ENCODE data around the gene TET3.
A peak's percentile ranks its signal among the peaks of the same experiment; 100 is the strongest.

TET3 gene

DNA sequence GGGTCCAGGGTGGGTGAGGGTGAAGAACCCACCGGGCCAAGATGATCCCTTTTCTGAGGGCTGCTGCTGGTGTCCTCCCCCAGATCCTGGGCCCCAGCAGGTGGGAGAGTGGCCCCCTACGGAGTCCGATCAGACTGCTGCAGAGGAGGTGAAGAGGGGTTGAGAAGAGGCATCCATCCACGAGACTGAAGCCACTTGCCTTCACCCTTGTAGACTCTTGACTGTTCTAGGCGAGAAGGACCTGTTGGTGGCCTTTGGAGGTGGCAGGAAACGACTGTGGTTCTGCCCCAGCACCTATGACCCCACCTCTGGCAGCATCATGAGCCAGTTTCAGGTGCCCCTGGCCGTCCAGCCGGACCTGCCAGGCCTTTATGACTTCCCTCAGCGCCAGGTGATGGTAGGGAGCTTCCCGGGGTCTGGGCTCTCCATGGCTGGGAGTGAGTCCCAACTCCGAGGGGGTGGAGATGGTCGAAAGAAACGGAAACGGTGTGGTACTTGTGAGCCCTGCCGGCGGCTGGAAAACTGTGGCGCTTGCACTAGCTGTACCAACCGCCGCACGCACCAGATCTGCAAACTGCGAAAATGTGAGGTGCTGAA, 1.5 kb downstream of the TET3 start:
- Mint-ChIP-seq H3K27me3 (no peaks in the 10 kb centered on the region), H3K9me3 (peaks cover 4 to 8% of the 10 kb centered on the region in 2 donors), H3K4me3 (peak overlapping the region; percentile 86 to 92), H3K4me1 (peaks cover 68 to 83% of the 10 kb centered on the region in 2 donors), H3K27ac (peak overlapping the region; percentile 96), H3K36me3 (peaks cover 46 to 54% of the 10 kb centered on the region in 2 donors)
- ATAC-seq (replicated peaks) (peak; percentile 13 to 20), DNase-seq (no peak)

DNA sequence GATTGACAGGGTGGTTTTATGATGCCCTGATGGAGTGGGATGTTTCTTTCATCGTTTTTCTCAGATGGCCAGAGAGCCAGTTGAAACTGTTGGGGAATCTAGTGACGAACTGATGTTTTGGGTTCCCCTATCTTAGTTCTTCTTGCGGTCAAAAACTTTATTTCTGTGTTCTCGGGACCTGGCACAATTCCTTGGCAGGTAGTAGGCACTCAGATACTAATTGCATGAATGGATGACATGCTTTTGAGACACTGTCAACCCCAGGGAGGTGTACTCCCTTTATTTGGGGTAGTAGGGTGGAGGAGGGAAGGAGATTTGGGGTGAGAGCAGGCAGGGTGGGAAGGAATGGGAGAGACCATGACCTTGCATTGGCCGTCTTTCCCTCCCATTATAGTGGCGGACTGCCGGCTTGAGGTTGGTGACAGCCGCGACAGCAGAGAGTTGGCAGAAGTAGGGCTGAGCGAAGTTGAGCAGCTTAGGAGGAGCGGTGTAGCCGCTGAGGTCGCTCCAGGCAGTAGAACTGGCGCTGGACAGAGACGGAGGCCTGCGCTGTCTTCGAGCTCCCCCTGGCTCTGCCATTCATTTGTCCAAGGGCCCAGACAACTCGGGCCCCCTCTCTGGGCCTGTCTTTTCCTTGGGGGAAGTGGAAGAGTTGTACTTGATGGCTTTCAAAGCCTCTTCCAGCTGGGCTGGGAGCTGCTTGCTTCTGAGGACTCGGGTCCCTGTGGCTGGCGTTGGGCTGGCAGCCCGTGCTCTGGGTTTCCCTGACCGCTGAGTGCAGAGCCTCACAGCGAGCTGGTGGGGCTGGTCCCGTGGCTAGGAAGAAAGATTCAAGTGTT, 2.6 kb downstream of the TET3 start:
- peaks cover 56 to 64% of the 10 kb centered on the region in 2 donors for H3K36me3 Mint-ChIP-seq
- H3K9me3 Mint-ChIP-seq: peaks cover 4 to 11% of the 10 kb centered on the region in 2 donors
- ATAC-seq (replicated peaks) (no peak), DNase-seq (no peak)
- H3K27me3 Mint-ChIP-seq: no peaks in the 10 kb centered on the region
- peak overlapping the region; percentile 73 for H3K27ac Mint-ChIP-seq
- H3K4me1 Mint-ChIP-seq: peaks cover 65 to 79% of the 10 kb centered on the region in 2 donors
- peak overlapping the region; percentile 86 to 92 for H3K4me3 Mint-ChIP-seq

DNA sequence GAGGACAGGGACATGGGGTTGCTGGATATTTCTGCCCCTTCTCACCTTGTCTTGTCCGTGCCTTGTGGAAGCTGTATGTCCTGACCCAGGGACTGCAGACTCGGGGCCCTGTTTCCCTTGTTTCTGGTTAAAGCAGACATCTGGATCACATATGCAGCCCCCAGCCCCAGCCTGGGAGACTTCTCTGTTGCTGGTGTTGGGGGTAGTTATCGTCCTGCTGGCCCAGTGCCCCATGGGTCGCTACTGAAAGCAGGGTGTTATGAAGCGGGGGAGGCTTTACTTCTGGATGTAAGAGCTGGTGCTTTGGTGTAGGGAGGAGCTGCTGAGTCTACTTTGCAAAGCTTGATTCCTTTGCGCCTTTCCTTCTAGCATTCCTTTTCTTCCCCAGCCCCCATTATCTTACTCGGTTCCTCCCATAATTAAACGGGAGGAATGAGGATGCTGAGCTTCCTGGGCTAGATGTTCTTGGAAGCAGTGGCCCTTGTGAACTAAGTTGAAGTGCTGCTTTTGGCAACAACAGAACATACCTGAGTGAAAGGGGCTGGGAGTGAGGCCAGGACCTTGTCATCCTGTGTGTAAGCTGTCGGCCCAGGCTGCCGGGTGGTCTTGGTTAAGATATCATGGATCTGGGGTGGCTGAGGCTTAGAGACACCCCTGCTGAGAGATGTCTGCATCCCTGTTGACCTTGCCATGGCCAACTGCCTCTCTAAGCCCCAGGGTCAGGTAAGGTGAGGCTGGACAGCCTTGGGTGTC, 3.4 kb downstream of the TET3 start:
- Mint-ChIP-seq H3K27me3 (no peaks in the 10 kb centered on the region), H3K4me3 (peak overlapping the region; percentile 86 to 92), H3K9me3 (peaks cover 4 to 11% of the 10 kb centered on the region in 2 donors), H3K36me3 (peaks cover 58 to 72% of the 10 kb centered on the region in 2 donors), H3K4me1 (peaks cover 61 to 78% of the 10 kb centered on the region in 2 donors), H3K27ac (no peak overlapping the region)
- ATAC-seq (replicated peaks) (no peak), DNase-seq (no peak)

DNA sequence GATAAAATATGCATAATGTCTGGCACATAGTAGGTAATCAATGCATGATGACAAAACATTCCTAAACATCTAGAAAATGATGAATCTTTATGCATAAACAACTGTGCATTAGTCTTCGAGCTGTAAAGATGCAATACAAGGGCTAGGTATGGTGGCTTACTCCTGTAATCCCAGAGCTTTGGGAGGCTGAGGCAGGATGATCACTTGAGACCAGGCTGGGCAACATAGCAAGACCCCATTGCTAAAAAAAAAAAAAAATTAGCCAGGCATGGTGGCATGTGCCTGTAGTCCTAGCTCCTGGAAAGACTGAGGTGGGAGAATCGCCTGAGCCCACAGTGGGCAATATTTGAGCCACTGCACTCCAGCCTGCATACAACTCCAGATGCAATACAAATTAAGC, 5.3 kb downstream of the TET3 start:
- no peak for DNase-seq
- H3K4me1 Mint-ChIP-seq: peaks cover 65 to 86% of the 10 kb centered on the region in 2 donors
- peaks cover 69 to 86% of the 10 kb centered on the region in 2 donors for H3K36me3 Mint-ChIP-seq
- H3K9me3 Mint-ChIP-seq: peaks cover 4 to 11% of the 10 kb centered on the region in 2 donors
- no peak for ATAC-seq (replicated peaks)
- peak overlapping the region in 1 of 2 donors; percentile 21 for H3K4me3 Mint-ChIP-seq
- no peaks in the 10 kb centered on the region for H3K27me3 Mint-ChIP-seq
- H3K27ac Mint-ChIP-seq: no peak overlapping the region

DNA sequence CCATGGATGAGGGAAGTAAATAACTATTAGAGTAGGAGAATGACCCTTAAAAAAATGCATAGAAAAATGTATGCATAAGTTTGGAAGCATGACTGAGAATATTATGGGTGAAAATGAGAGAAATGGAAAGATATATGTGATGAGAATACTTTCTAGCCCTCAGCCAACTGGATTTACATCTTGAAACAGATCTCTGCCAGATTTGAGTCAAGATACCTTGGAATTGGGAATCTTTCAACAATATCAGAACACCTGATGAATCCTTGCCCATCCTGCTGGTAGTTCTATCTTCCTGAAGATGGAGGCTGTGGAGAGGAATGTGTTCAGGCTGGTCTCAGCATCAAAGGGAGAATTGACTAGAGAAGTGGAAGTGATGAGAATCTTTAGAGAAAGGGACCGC, 5.8 kb downstream of the TET3 start:
- DNase-seq (no peak), ATAC-seq (replicated peaks) (no peak)
- peaks cover 70 to 84% of the 10 kb centered on the region in 2 donors for H3K36me3 Mint-ChIP-seq
- H3K4me3 Mint-ChIP-seq: no peak overlapping the region
- H3K9me3 Mint-ChIP-seq: peaks cover 4 to 11% of the 10 kb centered on the region in 2 donors
- H3K4me1 Mint-ChIP-seq: peaks cover 66 to 90% of the 10 kb centered on the region in 2 donors
- H3K27ac Mint-ChIP-seq: peak overlapping the region; percentile 11
- H3K27me3 Mint-ChIP-seq: no peaks in the 10 kb centered on the region

DNA sequence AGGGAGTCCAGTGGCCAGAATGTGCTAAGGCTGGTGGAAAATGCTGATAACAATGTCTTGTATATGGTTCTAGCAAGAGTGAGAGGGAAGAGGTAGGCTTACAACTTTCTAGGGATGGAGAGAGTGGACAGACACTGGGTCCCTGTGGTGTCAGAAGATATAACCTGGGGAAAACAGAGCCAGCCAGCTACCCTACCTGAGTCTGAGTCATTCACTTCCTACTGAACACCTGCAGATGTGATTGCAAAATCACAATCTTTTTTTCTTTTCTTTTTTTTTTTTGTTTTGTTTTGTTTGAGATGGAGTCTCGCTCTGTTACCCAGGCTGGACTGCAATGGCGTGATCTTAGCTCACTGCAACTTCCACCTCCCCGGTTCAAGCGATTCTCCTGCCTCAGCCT, 7.3 kb downstream of the TET3 start:
- peaks cover 4 to 11% of the 10 kb centered on the region in 2 donors for H3K9me3 Mint-ChIP-seq
- DNase-seq: no peak
- H3K4me1 Mint-ChIP-seq: peaks cover 61 to 88% of the 10 kb centered on the region in 2 donors
- H3K4me3 Mint-ChIP-seq: no peak overlapping the region
- peaks cover 60 to 72% of the 10 kb centered on the region in 2 donors for H3K36me3 Mint-ChIP-seq
- no peak for ATAC-seq (replicated peaks)
- no peaks in the 10 kb centered on the region for H3K27me3 Mint-ChIP-seq
- H3K27ac Mint-ChIP-seq: peak overlapping the region; percentile 79

DNA sequence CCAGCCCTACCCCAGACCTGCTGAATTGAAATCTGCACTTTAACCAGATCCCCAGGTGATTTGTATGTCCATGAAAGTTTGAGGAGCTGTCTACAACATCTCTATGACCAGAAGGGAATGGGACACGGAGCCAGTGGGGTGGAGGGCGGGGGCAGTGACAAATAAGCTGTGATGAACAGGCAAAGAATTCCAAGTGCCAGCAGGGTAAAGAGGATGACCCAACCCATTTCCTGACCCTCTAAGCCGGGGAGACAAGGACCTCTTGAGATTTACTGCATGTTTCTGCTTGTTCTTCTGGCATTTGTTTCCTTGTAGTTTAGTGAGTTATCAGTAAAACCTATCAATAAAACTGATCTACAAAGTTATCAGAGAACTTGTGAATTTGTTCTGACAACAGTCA, 8.7 kb downstream of the TET3 start:
- H3K27me3 Mint-ChIP-seq: no peaks in the 10 kb centered on the region
- peaks cover 62 to 87% of the 10 kb centered on the region in 2 donors for H3K4me1 Mint-ChIP-seq
- ATAC-seq (replicated peaks) (no peak), DNase-seq (no peak)
- H3K4me3 Mint-ChIP-seq: no peak overlapping the region
- peaks cover 4 to 11% of the 10 kb centered on the region in 2 donors for H3K9me3 Mint-ChIP-seq
- peaks cover 59 to 71% of the 10 kb centered on the region in 2 donors for H3K36me3 Mint-ChIP-seq
- no peak overlapping the region for H3K27ac Mint-ChIP-seq

DNA sequence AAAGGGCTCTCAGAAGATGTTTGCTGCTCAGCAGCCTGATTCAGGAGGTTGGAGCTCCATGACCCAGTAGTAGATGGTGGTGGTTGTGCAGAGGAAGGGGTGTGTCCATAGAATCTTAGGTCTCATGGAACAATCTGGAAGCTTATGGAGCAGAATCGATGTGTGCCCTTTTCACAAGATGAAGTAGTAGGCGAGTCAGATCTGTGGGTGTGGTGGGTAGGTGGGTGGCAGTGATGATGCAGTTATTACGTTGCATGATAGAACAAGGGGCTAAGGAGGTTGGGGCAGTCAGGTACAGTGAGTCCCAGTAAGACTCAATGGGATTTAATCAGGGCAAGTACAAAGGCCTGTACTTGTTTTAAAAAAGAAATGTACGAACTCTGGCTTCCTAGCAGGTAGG, 9.1 kb downstream of the TET3 start:
- Mint-ChIP-seq H3K27me3 (no peaks in the 10 kb centered on the region), H3K4me1 (peaks cover 64 to 87% of the 10 kb centered on the region in 2 donors), H3K4me3 (peak overlapping the region in 1 of 2 donors; percentile 7), H3K36me3 (peaks cover 60 to 71% of the 10 kb centered on the region in 2 donors), H3K27ac (no peak overlapping the region), H3K9me3 (peaks cover 4 to 11% of the 10 kb centered on the region in 2 donors)
- ATAC-seq (replicated peaks): no peak
- DNase-seq: no peak

DNA sequence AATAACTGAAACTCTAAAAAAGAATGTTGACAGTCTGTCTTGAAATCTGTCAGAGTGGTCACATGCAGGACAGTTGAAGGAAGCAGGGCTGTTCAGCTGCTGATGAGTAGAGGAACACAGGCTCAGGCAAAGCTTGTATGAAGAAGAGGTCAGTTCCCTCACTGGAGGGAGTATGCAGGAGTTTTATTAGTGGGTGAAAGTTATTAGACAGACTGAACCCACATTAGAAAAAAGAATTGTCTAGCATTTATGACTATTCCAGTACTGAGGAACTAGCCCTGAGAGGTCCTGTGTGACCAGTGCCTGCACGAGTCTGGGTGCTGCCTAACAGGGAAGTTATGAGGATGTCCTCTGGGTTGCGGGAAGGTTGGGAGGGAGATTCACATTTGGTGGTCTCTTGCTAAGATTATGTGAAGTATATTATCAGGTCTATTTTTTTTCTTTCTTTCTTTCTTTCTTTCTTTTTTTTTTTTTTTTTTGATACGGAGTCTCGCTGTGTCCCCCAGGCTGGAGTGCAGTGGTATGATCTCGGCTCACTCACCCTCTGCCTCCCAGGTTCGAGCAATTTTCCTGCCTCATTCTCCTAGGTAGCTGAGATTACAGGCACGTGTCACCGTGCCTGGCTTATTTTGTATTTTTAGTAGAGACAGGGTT, 9.6 kb downstream of the TET3 start:
- ATAC-seq (replicated peaks): peak; percentile 36 to 55
- H3K27ac Mint-ChIP-seq: no peak overlapping the region
- H3K27me3 Mint-ChIP-seq: no peaks in the 10 kb centered on the region
- peaks cover 4 to 10% of the 10 kb centered on the region in 2 donors for H3K9me3 Mint-ChIP-seq
- H3K4me1 Mint-ChIP-seq: peaks cover 63 to 87% of the 10 kb centered on the region in 2 donors
- H3K4me3 Mint-ChIP-seq: peak overlapping the region in 1 of 2 donors; percentile 7
- DNase-seq: no peak
- H3K36me3 Mint-ChIP-seq: peaks cover 57 to 73% of the 10 kb centered on the region in 2 donors

DNA sequence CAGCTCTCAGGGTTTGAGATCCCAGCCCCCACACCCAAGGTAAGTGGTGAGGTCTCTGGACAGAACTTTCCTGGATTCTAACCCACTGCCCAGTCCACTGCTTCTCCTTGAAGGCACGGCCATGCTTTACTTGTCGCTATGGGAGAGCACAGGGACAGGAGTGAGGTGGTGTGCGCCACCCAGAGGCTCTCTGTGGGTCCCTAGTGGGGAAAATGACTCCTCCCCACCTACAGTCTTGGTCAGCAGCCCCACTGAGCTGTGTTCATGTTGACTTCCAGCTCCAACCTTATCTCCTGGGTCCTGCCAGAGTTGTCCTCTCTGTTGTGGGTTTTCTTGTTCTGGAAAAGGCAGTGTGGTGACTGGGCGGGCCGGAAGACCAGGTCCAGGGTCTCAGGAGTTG, 11.1 kb downstream of the TET3 start:
- DNase-seq (no peak), ATAC-seq (replicated peaks) (no peak)
- peaks cover under 1 to 4% of the 10 kb centered on the region in 2 donors for H3K9me3 Mint-ChIP-seq
- no peaks in the 10 kb centered on the region for H3K27me3 Mint-ChIP-seq
- H3K27ac Mint-ChIP-seq: no peak overlapping the region
- peaks cover 49 to 60% of the 10 kb centered on the region in 2 donors for H3K36me3 Mint-ChIP-seq
- peaks cover 64 to 87% of the 10 kb centered on the region in 2 donors for H3K4me1 Mint-ChIP-seq
- no peak overlapping the region for H3K4me3 Mint-ChIP-seq

DNA sequence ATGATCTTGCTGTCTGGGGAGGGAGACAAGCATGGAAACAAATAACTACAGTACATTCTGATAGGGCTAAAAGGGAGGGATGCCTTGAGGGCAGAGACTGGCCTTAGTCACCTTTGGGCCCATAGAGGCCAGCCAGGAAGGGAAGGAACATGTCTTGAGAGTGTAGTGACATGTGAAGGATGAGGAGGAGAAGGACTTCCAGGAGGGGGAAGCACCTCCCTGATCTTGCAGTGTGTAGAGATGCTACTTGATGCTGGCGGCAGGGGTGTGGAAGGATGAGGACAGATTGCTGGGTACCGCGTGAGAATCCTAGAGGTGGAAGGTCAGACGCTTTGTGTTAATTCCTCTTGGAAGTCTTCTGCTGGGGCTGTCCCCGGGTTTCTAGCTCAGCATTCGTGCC, 13.1 kb downstream of the TET3 start:
- Mint-ChIP-seq H3K4me3 (no peak overlapping the region), H3K36me3 (peaks cover 37 to 47% of the 10 kb centered on the region in 2 donors), H3K9me3 (no peaks in the 10 kb centered on the region), H3K4me1 (peaks cover 72 to 92% of the 10 kb centered on the region in 2 donors), H3K27me3 (no peaks in the 10 kb centered on the region), H3K27ac (peak overlapping the region; percentile 48)
- no peak for ATAC-seq (replicated peaks)
- DNase-seq: no peak

DNA sequence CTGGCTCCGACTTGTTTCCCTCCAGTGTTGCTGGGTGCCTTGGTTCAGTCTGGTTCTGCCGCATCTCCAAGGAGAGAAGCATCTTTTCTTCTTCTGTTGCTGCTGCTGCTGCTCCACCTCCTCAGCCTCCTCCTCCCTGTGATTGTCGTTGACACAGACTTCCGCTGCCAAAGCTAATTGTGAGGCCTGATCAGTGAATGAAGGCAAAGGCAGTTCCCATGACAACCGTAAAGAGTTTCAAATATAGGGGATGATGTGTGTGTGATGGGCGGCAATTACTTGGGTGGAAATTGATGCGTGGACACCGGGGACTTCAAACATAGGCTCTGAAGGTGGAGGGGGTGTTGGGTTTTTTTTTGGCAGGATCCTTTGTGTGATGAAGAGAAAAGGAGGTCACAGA, 13.7 kb downstream of the TET3 start:
- no peaks in the 10 kb centered on the region for H3K9me3 Mint-ChIP-seq
- H3K27ac Mint-ChIP-seq: peak overlapping the region; percentile 6
- DNase-seq (no peak), ATAC-seq (replicated peaks) (no peak)
- no peaks in the 10 kb centered on the region for H3K27me3 Mint-ChIP-seq
- H3K4me3 Mint-ChIP-seq: no peak overlapping the region
- peaks cover 36 to 45% of the 10 kb centered on the region in 2 donors for H3K36me3 Mint-ChIP-seq
- H3K4me1 Mint-ChIP-seq: peaks cover 72 to 93% of the 10 kb centered on the region in 2 donors

DNA sequence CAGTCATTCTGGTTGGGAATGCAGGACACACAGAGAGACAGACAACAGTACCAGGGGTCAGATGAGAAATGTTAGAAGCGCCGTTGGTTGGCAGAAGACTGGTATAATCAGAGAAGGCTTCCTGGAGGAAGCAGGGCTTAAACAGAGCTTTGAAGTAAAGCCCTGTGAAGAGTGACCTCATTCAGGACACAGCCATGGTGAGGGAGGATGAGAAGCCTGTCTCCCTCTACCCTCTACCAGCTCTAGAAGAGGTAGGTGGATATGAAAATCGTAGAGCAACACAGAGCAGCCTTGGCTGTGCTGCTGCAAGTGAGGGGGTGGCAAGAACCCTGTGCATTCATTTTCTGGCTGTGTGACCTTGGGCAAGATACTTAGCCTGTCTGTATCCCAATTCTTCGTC, 14.2 kb downstream of the TET3 start:
- DNase-seq: no peak
- Mint-ChIP-seq H3K4me3 (no peak overlapping the region), H3K36me3 (peaks cover 35 to 45% of the 10 kb centered on the region in 2 donors), H3K27me3 (no peaks in the 10 kb centered on the region), H3K9me3 (no peaks in the 10 kb centered on the region), H3K4me1 (peaks cover 71 to 93% of the 10 kb centered on the region in 2 donors), H3K27ac (no peak overlapping the region)
- no peak for ATAC-seq (replicated peaks)

Data from stimulated activated naive B cell treated with anti-CD40 and anti-IgM and Interleukin-4, amounts not matched to agents 10 μg/mL and 1 μg/mL and 100 μg/mL, for 72 hours (primary cell).